OCI-M1 (cell line): Measurements from ENCODE around the gene IGFLR1.
A peak's percentile ranks its signal among the peaks of the same experiment; 100 is the strongest.
"Not testable (repeated sequence)": the region's sequence is repeated elsewhere in the genome, so short reads cannot be mapped to it uniquely, and the experiment has no call there.

Experiments used
- DNase-seq: peaks from one replicate; lab custom pipeline; 2025; lab: John Stamatoyannopoulos, UW

IGFLR1 gene

DNA sequence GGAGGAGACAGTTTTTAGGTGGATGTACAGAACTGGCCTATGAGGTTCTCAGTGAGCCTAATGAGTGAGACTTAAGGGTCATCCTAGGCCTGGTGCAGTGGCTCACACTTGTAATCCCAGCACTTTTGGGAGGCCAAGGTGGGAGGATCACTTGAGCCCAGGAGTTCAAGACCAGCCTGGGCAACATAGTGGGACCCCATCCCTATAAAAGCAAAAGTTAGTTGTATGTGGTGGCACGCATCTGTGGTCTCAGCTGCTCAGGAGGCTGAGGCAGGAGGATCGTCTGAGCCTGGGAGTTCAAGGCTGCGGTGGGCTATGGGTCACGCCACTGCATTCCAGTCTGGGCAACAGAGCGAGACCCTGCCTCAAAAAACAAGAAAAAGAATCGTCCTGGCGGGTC lies 18.1 kb downstream of the IGFLR1 start:
- DNase-seq: not testable (repeated sequence)

GRCh38 chr19:35723671-35724070 lies 18.6 kb downstream of the IGFLR1 start:
- no peak for DNase-seq

DNA sequence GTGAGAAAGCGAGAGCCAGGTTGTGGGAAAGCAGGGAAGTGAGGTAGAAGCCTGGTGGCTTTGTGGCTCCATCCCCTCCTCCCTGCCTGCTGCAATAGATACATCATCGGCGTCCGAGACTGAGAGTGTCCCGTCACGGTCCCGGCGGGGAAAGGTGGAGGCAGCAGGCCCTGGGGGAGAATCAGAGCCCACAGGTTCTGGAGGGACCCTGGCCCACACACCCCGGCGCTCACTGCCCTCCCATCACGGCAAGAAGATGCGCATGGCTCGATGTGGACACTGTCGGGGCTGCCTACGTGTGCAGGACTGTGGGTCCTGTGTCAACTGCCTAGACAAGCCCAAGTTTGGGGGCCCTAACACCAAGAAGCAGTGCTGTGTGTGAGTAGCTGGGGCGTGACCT lies 19.4 kb downstream of the IGFLR1 start:
- no peak for DNase-seq

GRCh38 chr19:35722461-35722860 lies 19.8 kb downstream of the IGFLR1 start:
- DNase-seq: no peak

- DNase-seq: no peak
Observed at GRCh38 chr19:35721374-35721773, 20.9 kb downstream of the IGFLR1 start.

- DNase-seq: no peak
Observed at GRCh38 chr19:35720648-35721047, 21.6 kb downstream of the IGFLR1 start.

DNA sequence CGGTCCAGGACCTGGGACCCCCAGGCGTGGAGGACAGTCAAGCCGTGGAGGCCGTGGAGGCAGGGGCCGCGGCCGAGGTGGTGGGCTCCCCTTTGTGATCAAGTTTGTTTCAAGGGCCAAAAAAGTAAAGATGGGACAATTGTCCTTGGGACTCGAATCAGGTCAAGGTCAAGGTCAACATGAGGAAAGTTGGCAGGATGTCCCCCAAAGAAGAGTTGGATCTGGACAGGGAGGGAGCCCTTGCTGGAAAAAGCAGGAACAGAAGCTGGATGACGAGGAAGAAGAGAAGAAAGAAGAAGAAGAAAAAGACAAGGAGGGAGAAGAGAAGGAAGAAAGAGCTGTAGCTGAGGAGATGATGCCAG lies 22.1 kb downstream of the IGFLR1 start:
- DNase-seq: no peak

DNA sequence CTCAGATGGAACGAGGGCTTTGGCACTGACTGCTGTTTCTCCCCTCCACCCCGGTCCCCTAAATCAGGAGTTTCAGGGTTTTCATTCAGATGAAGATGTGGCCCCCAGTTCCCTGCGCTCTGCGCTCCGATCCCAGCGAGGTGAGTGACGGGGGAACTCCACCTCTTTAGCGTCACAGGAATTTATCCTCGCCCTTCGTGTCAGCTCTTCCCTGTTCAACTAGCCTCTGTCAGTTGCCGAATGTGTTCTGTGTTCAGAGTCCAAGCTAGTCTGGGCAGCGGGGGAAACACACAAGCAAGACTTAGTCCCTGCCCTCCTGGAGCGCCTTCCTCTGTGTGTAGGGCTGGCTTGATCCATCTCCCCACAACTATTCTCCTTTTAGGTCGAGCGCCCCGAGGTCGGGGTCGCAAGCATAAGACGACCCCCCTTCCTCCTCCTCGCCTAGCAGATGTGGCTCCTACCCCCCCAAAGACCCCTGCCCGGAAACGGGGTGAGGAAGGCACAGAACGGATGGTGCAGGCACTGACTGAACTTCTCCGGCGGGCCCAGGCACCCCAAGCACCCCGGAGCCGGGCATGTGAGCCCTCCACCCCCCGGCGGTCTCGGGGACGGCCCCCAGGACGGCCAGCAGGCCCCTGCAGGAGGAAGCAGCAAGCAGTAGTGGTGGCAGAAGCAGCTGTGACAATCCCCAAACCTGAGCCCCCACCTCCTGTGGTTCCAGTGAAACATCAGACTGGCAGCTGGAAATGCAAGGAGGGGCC lies 22.7 kb downstream of the IGFLR1 start:
- no peak for DNase-seq

DNA sequence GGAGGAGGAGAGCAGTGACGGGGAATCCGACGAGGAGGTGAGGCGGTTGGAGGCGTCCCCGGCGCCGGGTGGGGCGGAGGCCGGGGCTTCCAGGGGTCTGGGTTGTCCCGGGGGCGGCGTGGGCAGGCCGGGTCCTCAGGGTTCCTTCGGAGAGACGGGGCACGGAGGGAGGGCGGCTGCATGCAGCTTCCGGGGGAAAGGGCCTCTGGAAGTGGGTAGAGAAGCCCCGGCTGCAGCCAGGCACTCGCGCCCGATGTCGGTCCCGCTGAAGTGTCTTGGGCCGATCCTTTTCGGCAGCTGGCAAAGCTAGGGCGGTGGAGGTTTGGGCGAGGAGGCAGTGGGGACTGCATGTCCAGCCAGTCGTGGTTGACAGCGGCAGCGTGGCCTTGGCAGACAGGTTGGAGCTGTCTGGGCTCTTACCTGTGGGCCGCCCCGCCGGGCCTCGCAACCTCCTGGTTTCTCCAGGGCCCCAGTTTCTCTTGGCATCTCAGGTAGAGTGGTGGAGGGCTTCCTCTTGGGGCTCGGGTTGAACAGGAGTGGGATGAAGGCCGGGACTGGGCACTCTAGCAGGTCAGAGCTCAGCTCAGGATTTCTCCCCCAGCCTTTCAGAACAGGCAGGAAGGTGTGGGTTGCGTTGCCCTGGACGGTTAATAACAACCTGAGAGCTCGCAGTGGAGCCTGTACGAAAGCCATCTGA lies 23.8 kb downstream of the IGFLR1 start:
- peak; percentile 50 for DNase-seq

DNA sequence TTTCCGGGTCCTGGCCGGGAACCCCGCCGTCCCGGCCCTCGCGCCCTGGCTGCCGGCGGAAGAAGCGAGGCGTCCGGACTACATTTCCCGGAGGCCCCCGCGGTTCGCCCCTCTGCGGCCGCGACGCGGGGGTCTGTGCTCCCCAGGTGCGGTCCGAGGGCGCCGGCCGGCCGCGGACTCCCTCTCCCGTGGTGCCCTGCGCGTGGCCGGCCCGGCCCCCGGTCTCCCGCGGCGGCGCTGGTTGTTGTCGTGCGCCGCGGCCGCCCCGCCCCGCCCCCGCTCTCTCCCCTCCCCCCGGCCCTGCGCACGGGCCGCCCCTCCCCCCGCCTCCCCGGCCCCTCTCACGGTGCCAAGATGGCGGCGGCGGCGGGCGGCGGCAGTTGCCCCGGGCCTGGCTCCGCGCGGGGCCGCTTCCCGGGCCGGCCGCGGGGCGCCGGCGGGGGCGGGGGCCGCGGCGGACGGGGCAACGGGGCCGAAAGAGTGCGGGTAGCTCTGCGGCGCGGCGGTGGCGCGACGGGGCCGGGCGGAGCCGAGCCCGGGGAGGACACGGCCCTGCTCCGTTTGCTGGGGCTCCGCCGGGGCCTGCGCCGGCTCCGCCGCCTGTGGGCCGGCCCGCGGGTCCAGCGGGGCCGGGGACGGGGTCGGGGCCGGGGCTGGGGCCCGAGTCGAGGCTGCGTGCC lies 24.4 kb downstream of the IGFLR1 start, which contains the start of gene KMT2B:
Gene KMT2B (plus strand): TSS at position 339 of the 680 bp plus-strand sequence. CDS start 16 bp downstream, at position 355.
- DNase-seq: no peak

GRCh38 chr19:35716801-35717664 lies 25.2 kb downstream of the IGFLR1 start:
- peak; percentile 98 for DNase-seq

DNA sequence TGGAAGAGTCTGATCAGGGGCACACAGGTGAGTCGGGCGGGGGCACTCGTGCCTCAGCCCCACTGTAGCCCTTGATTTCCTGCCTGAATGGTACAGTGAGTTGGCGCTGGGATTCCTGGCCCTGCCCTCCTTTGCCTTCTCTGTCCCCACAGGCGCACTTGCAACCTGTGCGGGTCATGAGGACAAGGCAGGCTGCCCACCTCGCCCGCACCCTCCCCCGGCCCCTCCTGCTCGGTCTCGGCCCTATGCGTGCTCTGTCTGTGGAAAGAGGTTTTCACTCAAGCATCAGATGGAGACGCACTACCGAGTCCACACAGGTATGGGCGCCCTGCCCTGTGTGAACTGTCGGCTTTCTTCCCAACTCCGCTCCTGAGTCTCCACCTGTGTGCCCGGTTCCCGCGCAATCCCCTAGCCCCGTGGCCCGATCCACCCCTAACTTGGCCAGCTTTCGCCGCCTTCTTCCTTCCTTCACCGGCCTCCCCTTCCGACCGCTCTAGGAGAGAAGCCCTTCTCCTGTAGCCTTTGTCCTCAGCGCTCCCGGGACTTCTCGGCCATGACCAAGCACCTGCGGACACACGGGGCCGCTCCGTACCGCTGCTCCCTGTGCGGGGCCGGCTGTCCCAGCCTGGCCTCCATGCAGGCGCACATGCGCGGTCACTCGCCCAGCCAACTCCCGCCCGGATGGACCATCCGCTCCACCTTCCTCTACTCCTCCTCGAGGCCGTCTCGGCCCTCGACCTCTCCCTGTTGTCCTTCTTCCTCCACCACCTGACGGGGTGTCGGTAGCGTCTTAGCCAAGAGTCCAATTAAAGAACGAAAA lies 26.1 kb downstream of the IGFLR1 start:
- no peak for DNase-seq

DNA sequence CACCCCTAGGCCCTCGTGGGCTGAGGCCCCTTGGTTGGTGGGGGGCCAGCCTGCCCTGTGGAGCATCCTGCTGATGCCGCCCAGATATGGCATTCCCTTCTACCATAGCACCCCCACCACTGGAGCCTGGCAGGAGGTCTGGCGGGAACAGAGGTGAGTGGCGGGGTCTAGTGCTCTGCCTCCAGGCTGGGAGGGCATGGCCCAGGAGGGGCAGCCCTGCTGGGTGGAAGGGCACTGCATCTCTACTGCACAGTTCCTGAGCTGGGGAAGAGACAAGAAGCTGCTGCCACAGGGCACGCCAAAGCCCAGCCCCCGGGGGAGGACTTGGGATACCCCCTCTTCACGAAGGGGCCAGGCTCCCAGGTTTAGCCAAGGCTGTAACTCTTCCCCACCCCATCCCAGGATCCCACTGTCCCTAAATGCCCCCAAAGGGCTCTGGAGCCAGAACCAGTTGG lies 26.9 kb downstream of the IGFLR1 start:
- DNase-seq: no peak

- peak; percentile 23 for DNase-seq
Observed at GRCh38 chr19:35714601-35715354, 27.5 kb downstream of the IGFLR1 start.

DNA sequence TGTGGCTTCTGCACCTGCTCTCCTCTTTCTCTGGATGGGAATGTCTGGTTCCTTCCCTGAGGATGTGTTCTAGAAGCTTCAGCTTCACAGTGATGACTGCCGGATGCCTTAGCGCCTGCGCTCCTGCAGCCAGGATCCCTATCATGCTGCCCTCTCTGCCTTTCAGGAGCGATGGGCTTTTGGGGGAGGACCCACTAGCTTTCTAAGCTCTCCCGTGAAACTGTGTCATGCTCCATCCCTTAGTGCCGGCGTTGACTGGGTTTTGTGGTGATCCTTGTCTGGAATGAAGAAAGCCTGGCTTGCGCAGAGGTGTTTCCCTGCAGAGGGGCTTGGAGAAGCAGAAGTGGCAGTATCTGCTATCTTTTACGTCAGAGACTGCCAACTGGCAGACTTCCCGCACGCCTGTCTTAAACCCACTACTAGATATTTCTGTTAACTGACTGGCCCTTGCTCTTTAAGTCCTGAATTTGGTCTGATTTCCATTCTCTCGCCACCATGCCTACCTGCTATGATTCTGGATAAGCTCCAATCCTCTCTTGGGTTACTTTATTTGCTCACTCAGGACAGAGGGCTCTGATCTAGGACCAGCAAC lies 28.3 kb downstream of the IGFLR1 start:
- peak; percentile 78 for DNase-seq

DNA sequence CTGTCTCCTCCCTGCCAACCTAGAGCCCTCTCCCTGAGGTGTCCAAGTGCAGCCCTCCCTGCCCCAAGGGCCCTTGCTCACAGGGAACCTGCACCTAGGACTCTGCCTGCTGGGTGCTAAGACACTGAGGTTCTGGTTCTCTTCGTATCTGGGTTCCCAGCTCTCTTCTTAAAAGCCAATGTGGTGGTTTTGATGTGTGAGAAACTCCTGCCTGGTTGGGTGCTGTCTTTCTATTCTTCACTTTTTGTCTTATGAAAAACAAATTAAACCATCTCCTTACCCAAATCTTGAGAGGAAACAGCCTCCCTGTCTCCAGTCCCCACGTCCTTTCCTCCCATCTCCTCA lies 28.8 kb downstream of the IGFLR1 start:
- DNase-seq: no peak

GRCh38 chr19:35712567-35713505 lies 29.4 kb downstream of the IGFLR1 start:
- DNase-seq: peak; percentile 14

GRCh38 chr19:35710784-35711723 lies 31.2 kb downstream of the IGFLR1 start:
- no peak for DNase-seq
